Neutrophil (primary cell): ENCODE data around the gene GASK1A.

ENCODE experiments used
- H3K27ac ChIP-seq: fragments of 200-600 bp; sonication (generic); 2 replicates; pipeline ENCODE4 v1.5.1; 2016; ENCODE audit warnings: mild to moderate bottlenecking, moderate library complexity
- H3K27me3 ChIP-seq: fragments of 200-600 bp; sonication (generic); 2 replicates; pipeline ENCODE4 v1.6.0; 2016; ENCODE audit warnings: mild to moderate bottlenecking
- H3K36me3 ChIP-seq: fragments of 200-600 bp; sonication (generic); 2 replicates; pipeline ENCODE4 v1.5.1; 2017
- H3K4me1 ChIP-seq, 2 experiments: fragments of 200-600 bp in 1 of 2; sonication (generic) in 1 of 2; 1 replicate in 1 of 2; 2 replicates in 1 of 2; pipeline versions ENCODE4 v1.5.1 to v1.6.1; 2013 to 2016; ENCODE audit warnings: low read depth in 1 of 2, low read length in 1 of 2, mild to moderate bottlenecking in 1 of 2, moderate library complexity in 1 of 2; ENCODE audit not compliant: control insufficient read depth in 1 of 2, insufficient read depth in 1 of 2
- H3K4me3 ChIP-seq, 2 experiments: fragments of 200-600 bp in 1 of 2; sonication (generic) in 1 of 2; 1 replicate in 1 of 2; 2 replicates in 1 of 2; pipeline ENCODE4 v1.5.1; 2013 to 2016; ENCODE audit warnings: low read depth in 1 of 2, low read length in 1 of 2, mild to moderate bottlenecking in 1 of 2, moderate library complexity in 1 of 2
- H3K9me3 ChIP-seq: fragments of 200-600 bp; sonication (generic); 2 replicates; pipeline ENCODE4 v1.5.1; 2016
- TF ChIP-seq, protein P1 (sequence below): fragments of 200-600 bp; sonication (generic); IDR thresholded peaks from 2 replicates; pipeline ENCODE4 v1.5.1; 2016; ENCODE audit warnings: antibody characterized with exemption

The GASK1A gene

DNA sequence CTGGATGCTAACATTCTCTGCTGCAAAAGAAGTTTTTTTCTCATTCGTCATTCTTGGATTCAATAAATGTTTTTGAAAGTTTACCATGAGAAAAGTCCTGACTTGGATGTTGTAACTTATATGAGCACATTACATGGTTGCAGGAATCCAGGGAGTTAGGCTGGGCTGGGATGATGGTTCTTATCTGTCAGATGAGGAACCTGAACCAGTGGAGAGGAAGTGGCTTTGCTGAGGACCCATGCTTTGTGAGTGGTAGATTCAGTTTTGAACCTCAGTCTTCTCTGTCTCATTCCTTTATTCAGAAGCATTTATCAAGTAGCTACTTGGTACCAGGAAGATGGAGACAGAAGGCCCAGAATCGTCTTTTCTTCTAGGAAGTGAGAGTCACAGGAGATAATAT lies 3.7 kb upstream of the GASK1A start:
- Histone ChIP-seq H3K4me3 (no peak overlapping the region), H3K9me3 (no peaks in the 10 kb centered on the region), H3K27me3 (peaks cover 35% of the 10 kb centered on the region), H3K27ac (no peak overlapping the region), H3K36me3 (no peaks in the 10 kb centered on the region), H3K4me1 (peaks cover 9 to 10% of the 10 kb centered on the region in 2 experiments)
- TF ChIP-seq, protein P1, sequence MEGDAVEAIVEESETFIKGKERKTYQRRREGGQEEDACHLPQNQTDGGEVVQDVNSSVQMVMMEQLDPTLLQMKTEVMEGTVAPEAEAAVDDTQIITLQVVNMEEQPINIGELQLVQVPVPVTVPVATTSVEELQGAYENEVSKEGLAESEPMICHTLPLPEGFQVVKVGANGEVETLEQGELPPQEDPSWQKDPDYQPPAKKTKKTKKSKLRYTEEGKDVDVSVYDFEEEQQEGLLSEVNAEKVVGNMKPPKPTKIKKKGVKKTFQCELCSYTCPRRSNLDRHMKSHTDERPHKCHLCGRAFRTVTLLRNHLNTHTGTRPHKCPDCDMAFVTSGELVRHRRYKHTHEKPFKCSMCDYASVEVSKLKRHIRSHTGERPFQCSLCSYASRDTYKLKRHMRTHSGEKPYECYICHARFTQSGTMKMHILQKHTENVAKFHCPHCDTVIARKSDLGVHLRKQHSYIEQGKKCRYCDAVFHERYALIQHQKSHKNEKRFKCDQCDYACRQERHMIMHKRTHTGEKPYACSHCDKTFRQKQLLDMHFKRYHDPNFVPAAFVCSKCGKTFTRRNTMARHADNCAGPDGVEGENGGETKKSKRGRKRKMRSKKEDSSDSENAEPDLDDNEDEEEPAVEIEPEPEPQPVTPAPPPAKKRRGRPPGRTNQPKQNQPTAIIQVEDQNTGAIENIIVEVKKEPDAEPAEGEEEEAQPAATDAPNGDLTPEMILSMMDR, result no peak

DNA sequence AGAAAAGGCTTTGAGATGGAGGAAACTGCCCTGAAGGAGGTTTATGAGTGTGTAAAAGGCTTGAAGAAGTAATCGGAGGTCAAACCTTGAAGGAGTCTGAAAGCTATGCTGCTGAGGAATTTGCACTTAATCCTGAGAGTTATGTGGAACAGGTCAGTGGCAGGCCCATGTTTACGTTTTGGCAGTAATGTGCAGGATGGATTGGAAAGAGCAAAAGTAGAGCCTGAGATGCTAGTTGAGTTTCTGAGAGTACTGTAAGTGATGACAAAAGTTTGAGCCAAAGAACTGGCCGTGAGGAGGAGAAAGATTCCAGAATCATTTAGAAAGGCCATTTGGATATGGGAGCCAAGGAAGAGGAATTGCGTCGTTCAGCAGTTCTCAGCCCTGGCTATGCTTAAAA lies 3.2 kb upstream of the GASK1A start:
- Histone ChIP-seq H3K4me3 (no peak overlapping the region), H3K4me1 (peaks cover 9 to 10% of the 10 kb centered on the region in 2 experiments), H3K27me3 (peaks cover 40% of the 10 kb centered on the region), H3K27ac (no peak overlapping the region), H3K9me3 (no peaks in the 10 kb centered on the region), H3K36me3 (no peaks in the 10 kb centered on the region)
- TF ChIP-seq, protein P1, result no peak

DNA sequence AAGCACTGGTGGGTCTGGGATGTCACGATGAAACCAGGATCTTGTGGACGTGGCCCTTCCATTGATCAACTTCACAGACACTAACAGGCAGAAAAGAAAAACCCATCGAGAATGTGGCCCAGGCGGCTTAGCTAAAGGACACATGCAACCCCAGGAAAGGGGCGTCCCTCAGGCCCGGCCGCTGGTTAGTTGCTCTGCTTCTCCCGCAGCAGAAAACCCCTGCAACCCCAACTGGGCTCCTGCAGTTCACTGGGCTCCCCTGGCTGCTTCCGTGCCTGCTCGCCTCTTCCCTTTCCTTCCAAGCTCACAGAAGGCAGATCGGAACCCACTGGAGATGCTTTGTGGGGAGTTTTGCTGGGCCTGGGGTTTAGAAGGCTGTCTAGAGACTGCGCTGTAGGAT lies 1.1 kb downstream of the GASK1A start:
- Histone ChIP-seq H3K27me3 (peaks cover 54% of the 10 kb centered on the region), H3K36me3 (no peaks in the 10 kb centered on the region), H3K27ac (no peak overlapping the region), H3K9me3 (no peaks in the 10 kb centered on the region), H3K4me1 (peaks cover 9 to 10% of the 10 kb centered on the region in 2 experiments), H3K4me3 (no peak overlapping the region)
- TF ChIP-seq, protein P1, result no peak

DNA sequence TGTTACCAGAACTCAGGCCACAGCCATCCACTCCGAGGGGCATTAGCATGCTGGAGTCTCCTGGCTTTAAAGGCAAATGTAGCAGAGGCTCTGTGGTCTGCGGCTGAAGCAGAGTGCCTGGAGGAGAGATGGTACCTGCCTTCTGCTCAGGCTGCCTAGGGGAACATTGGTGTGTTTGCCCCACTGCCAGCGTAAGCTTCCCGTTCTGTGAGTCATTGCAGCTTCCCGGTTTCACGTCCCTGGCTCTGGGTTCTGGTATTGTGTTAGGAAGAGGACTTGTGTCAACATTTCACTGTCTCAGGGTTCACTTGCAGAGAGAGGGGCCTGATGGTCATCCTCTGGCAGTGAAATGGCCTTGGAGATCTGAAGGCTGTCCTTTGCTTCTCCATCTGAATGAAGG lies 1.8 kb downstream of the GASK1A start:
- Histone ChIP-seq H3K4me3 (no peak overlapping the region), H3K27ac (no peak overlapping the region), H3K27me3 (peaks cover 54% of the 10 kb centered on the region), H3K36me3 (no peaks in the 10 kb centered on the region), H3K4me1 (peaks cover 9 to 10% of the 10 kb centered on the region in 2 experiments), H3K9me3 (no peaks in the 10 kb centered on the region)
- TF ChIP-seq, protein P1, result no peak

DNA sequence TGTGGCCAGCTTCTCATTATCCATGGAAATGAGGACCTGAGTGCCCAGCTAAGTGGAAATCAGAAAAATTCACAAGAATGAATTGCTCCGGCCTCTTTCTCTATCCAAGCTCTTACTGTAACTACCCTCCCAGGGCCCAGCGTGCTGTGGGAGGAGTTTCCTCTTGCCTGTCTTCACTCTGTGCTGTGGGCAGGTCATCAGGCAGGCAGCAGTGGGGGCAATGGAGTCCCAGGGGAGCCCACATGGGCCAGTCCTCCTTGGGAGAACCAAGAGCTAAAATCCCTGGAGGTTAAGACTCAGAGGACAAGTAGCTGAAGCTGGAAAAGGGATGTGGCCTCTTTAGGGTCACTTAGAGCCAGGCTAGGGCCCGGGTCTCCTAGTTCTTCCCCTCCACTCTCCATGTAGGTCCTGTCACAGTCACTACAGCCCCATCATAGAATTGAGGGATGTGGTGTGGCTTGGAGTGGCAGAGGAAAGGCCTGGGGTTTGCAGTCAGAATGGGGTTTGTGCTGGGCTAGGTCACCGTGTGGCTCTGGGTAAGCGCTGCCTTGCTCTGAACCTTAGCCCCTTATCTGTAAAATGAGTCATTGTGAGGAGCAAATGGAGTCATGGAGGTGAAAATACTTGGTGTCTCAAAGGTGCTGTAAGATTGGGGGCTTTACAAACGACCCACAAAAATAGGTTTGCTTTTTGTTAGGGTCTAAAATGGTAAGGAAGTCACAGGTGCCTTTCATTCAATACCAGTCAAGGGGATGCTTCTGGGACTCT lies 3.7 kb downstream of the GASK1A start:
- H3K4me1 ChIP-seq, result peaks cover 9 to 10% of the 10 kb centered on the region in 2 experiments
- H3K9me3 ChIP-seq, result no peaks in the 10 kb centered on the region
- no peak overlapping the region for H3K27ac ChIP-seq
- no peaks in the 10 kb centered on the region for H3K36me3 ChIP-seq
- peaks cover 46% of the 10 kb centered on the region for H3K27me3 ChIP-seq
- TF ChIP-seq, protein P1, result no peak
- no peak overlapping the region for H3K4me3 ChIP-seq
